Measurements from ENCODE around the gene DOCK2.
A peak's percentile ranks its signal among the peaks of the same experiment; 100 is the strongest.
"Not testable (repeated sequence)": the region's sequence is repeated elsewhere in the genome, so short reads cannot be mapped to it uniquely, and the experiment has no call there.

The DOCK2 gene

DNA sequence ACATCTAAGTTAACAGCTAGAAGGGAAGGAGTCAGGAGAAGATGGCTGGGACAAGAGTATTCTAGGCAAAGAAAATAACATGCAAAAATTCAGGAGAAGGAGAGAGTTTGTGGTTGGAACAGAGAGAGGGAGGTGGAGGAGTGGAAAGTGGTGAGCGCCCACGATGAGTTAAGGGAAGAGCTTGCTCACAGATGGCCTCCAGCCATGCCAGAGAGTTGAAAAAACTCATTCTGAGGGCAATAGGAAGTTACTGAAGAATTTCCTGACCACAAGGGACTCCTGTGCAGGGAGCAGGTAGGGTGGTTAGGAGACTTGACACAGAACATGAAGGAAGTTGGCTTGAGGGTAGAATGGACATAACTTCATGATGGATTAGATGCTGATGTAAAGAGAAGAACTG lies 159.7 kb downstream of the DOCK2 start:
- DNase-seq (ENCODE audit: low read depth), result no peak

DNA sequence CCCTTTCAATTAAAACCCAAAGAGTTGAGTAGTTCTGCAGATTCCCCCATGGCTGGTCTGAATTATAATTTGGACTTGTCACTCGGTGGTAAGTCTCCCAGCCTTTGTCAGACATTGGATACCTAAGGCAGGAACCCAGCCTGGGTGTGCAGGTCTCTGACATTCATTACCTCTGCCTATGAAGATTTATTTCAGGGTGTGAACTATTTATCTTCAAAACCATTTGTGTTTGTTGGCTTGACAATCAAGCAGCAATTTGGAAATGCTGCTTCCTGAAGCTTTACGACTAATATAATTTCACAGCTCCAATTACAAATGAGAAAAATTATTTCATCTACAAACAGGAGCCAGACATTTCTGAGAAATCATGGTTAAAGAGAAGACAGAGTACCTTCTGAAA lies 160.5 kb downstream of the DOCK2 start:
- DNase-seq (ENCODE audit: low read depth), result no peak

DNA sequence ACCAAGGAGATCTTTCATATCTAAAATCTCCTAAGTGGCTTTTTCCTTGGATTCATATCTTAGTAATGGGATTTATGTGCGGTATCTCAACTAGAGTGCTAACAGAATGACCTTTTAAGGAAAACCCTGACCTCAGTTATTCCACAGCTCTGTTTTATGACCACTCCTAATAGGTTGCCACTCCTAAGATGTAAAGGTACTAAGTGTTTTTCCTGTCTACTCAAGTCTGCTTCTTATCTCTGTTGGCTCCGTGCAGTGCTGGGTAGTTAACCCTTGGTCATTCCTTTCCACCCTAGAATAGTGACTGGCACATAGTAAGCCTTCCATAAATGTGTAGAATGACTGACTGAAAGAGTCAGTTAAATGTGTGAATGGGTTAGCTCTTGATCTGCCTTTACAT lies 161.4 kb downstream of the DOCK2 start:
- no peak for DNase-seq (ENCODE audit: low read depth)

DNA sequence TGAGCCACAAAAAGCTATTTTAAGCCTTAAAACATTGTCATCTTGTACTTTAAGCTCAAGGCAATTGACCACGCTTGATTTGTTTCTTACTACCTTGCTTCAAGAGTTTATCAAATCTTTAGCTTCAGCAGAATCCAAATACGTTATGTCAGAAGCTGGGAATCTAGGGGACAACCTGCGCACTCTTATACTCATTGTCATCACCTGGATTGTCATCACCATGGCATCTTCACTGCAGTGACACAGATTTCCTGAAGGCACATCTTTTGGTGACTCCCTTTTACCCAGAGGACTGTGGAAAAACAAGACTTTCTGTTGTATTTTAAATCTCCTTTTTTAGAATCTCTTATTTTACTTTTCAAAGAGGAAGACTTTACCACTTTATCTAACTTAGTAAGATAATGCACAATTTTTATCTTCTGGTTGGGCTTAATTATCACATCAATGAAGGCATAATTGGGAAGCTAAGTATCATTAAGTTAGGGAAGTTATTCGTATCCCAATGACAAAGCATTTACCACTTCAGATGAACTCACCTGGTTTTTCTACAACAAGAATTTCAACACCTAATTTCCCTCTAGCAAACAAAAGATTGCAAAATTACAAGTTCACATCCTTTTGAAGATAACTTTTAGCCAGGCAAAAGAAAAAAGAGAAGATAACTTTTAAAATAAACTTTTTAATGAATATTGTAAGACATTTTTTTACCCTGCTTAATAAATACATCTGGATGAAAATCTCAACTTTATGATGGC lies 162.0 kb downstream of the DOCK2 start:
- no peak for DNase-seq (ENCODE audit: low read depth)

DNA sequence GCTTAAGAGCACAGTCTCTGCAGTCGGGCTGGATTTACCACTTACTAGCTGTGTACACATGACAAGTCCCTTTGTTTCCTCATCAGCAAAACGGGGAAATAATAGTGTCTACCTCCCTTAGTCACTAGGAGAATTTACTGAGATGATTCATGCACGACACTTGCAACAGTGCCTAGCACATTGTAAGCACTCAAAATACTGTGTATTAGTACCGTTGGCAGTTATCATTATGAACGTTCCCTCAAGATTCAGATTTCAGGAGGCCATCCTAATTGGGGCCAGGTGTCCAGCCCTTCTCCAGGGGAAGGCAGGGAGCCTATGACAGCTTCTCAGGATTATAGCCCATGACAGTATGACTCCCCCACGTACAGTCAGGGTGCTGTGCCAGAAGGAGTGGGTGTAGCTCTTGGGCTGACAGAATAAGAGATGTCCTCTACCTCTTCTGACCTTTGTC lies 164.3 kb downstream of the DOCK2 start:
- no peak for DNase-seq (ENCODE audit: low read depth)

DNA sequence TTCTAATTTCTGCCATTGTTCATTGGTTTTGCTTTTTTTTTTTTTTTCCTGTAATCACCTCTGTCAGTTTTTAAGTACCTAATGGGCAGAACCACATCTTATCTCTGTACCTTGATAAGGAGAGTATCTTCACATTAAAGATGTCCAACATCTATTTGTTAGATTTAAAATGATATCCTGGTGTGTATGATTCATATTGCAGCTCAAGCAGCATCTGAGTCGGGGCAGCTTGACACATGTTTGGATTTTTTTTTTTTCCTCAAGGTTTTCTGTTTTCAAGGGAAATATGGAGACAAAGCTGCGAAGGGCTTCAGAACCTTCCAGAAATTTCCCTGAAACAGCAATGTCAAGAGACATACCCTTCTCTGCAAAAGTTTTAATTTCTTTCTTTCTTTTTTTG lies 164.7 kb downstream of the DOCK2 start:
- DNase-seq (ENCODE audit: low read depth), result no peak

DNA sequence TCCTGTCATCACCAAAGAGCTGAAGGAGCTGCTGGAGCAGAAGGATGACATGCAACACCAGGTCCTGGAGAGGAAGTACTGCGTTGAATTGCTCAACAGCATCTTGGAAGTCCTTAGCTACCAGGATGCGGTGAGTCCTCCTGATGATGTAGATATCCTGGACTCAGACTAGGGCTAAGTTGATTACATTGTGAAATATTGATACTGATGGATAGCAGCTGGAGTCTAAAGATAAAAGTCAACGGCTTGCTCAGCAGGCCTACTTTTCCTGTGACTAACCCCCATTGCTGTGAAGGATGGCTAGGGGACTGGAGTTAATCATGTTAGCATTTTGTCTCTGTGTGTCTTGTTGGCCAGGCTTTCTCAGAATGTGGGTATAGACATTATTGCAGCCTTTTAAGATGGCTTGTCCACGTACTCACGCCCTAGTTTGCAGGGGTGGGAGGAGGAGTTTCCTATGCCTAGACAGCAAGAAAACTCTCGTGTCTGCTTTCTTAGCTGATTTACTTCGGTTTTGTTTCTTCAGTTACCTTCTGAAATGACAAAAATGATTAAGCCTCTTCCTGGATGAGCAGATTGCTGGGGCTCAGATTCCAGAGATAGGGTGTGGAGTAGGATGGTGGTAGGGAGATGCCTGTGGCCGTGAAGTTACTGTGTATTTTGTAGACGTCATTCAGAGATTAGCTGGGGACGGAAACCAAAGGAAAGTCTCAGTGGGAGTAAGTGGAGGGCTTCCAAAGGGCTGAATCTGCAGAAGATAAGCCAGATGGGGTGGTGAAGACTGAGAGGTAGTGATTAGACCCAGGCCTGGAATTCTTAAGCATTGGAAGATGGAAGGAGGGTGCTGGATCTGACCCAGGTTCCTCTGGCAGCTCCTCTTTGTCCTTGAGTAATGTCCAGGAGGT lies 166.3 kb downstream of the DOCK2 start:
- DNase-seq (ENCODE audit: low read depth), result no peak

DNA sequence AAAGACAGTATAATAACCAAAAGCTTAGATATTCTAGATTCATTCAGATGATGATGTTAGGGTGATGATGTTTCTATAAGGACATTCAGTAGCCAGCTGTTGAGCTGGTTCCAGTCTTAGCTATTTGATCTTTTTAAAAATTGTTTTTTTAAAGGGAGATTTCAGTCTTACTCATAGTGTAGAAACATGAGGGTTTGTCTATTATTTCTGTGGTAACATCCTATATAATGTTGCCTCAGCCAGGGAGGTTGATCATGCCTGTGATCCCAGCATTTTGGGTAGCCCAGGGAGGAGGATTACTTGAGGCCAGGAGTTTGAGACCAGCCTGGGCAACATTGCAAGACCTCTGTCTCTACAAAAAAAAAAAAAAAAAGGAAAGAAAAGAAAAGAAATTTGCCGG lies 167.8 kb downstream of the DOCK2 start:
- no peak for DNase-seq (ENCODE audit: low read depth)

DNA sequence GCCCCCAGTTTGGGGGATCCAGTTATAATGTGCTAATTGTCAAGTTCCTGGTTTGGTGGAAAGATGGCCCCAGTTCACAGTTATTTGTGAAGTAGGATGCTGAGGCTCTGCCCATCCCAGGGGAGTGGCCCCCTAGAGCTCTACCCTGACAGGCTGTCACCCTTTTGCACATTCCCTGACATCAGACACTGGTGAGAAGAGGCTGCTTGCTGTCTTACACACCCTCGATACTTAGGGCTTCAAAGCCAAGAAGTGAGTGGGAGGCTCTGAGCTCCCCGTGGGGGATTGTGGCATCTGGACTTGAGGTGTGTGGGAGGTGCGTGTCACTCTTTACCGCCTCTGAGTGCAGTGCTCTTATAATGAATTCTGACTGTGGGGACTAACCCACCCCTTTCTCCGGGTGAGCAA lies 168.5 kb downstream of the DOCK2 start:
- peak; percentile 26 for DNase-seq (ENCODE audit: low read depth)

DNA sequence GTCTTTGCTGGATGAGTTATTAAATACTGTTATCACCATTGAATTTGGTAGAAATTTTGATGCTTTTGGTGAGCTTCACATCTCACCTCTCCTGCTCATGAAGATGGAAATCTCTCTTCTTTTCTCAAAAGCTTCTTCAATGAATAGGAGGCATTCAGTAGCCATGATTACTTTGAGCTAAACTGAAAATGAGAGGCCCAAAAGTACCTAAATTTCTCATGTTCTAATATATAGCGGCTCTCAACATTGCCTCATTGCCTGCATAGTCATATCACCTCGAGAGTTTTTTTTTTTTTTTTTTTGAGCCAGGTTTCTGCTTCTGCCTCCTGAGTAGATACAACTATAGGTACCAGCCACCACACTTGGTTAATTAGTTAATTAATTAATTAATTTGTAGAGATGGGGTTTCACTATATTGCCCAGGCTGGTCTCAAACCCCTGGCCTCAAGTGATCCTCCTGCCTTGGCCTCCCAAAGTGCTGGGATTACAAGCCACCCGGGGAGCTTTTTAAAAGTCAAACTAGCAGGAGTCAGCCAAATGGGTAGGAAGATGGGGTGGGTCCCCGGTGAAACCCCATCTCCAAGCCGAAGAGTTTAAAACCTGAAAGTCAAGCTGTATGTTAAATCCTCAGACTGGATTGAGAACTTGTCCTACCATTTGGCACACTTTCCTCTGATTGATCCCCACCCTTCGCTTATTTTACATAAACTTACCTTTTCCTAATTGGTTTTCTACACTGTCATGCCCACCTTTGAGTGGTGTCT lies 169.0 kb downstream of the DOCK2 start:
- DNase-seq (ENCODE audit: low read depth), result no peak

DNA sequence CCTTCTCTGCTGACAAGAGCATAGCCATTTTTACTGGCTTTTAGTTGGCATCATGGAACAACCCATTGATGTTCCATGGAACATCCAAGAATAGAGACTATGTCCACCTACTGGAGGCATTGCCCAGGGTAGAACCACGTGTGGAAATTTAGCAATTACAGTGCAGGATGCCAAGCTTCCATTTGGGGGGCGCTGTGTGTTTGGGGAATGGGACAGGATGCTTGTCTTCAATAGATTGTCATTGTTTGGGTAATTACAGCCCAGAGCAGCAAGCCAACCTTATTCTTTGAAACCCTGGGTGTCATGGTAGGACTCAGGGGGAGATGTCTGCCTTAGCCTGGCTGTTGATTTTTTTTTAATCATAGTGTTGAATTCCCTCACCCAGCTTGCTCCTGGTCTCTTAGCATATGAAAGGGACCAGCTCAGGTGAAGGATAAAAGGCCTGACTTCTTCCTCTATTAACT lies 171.1 kb downstream of the DOCK2 start:
- DNase-seq (ENCODE audit: low read depth), result no peak

DNA sequence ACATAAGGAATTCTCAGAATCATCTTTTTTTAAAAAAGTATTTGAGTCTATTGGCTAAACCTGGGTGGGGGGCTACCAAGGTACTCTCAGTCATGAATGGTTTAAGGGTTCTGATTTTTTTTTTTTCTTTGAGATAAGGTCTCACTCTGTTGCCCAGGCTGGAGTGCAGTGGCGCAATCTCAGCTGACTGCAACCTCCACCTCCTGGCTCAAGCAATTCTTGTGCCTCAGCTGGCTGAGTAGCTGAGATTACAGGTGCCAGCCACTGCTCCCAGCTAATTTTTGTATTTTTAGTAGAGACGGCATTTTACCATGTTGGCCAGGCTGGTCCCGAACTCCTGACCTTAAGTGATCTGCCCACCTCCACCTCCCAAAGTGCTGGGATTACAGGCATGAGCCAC lies 171.8 kb downstream of the DOCK2 start:
- DNase-seq (ENCODE audit: low read depth), result not testable (repeated sequence)

DNA sequence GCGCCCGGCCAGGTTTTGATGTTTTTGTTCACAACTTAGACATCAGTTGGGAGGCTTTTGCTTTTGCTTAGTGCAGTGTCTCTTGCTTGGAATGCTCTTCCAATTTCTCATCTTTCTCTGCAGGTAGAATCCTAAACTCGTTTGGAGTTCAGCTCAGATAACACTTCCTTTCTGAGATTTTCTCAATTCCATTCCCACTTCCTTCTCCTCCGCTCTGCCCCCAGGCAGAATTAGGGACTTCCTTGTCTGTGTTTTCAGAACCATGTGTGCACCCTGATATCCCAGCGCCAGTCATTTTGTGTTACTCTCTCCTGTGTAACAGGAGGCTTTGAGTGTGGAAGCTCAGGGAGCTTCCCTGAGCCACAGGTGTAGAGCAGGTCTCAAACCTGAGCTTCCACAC lies 172.2 kb downstream of the DOCK2 start:
- DNase-seq (ENCODE audit: low read depth), result no peak

DNA sequence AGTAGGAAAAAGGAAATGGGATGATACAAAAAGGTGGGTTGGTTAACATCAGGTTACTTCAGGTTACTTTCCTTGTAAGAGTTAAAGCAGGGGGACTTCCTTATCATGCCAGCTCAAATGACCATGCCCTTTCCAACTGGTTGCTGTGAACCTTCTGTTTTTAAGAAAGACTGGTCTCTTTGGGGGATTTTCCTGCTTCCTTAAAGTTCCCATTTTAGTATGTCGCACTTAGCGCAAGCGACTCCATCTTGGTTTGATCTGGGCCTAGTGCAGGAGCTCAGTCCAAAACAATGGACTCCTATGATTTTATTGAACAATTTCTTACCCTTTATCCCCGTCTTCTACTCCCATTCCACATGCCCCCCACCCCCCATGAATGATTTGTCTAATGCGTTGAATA lies 173.4 kb downstream of the DOCK2 start:
- DNase-seq (ENCODE audit: low read depth), result no peak

DNA sequence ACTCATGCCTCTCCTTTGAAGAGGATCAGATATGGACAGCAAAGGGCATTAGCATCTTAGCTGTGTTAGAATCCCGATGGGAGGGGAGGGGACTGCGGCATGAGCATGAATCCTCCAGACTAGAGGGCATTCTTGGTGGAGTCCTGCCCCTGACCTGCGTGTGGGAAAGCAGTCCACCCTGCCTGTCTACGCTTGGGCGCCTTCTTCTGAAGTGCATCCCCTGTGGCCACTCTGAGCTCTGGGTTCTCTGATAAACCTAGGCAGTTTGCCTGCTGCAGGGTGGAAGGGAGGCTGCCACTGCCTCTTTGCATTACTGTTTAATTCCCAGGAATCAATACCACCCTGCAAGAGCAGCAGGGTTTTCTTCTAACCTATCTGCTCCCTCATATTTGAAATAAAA lies 173.9 kb downstream of the DOCK2 start:
- no peak for DNase-seq (ENCODE audit: low read depth)

DNA sequence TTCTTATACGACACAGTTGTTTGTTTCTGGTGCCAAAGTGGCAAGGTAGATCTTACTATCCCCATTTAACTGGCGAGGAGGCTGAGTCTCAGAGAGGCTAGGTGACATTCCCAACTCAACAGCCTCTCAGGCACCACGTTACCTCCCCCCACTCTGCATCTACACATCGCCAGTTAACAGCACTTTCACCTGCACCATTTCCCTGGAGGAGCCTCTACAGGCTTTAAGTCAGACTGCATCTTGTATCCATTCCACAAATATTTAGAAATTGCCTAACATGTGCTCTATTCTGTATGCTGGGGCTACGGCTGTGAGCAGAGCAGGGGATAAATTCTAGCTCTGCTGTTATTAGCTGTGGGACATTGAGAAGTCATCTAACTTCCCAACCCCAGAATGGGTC lies 174.6 kb downstream of the DOCK2 start:
- no peak for DNase-seq (ENCODE audit: low read depth)

DNA sequence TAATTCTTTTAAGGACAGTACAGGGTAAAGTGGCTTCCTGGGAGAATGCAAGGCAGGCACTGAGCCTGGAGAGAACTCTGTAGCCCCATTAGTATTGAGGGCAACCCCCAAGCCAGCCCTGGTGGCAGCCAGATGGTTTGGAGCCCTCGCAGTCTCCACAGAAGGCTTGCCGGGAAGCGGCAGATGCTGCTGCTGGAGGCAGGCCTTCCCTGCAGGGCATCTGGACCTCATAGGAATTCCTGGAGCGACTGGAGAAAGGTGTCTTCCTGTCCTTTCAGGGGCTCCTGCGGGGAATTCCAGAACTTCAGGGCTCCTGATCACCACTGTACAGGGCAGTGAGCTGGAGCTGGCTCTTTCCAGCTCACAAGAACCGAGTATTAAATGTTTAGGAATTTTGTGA lies 175.7 kb downstream of the DOCK2 start:
- no peak for DNase-seq (ENCODE audit: low read depth)

DNA sequence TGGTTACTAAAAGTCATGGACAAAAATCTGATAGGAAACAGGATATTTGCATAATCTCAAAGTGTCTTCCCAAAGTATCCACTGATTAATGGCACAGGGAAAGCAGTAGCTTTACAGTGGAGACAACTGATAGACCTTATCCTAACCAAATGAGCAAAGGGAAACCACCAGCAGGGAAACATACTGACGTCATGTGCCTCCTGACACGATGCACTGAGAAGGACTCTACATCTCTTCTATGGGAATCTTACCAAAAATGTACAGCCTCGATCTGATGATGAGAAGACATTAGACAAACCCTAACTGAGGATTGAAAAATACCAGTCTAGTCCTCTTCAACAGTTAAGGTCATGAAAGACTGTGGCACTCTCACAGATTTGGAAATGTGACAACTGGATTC lies 177.0 kb downstream of the DOCK2 start:
- no peak for DNase-seq (ENCODE audit: low read depth)

DNA sequence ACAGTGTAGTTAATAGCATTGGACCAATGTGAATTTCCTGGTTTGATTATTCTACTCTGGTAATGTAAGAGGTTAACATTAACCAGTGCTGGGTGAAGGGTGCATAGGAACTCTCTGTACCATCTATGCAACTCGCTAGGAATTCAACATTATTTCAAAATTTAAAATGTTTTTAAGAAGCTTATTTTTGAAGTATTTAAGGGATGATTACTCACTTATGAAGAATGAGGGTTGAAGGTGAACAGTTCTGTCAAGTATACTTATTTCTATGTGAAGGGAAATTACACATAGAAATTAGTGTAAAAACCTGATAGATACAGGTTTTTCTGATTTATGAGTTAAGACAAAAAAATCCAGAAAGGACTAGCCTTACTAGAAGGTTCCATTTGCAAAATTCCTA lies 177.4 kb downstream of the DOCK2 start:
- no peak for DNase-seq (ENCODE audit: low read depth)

DNA sequence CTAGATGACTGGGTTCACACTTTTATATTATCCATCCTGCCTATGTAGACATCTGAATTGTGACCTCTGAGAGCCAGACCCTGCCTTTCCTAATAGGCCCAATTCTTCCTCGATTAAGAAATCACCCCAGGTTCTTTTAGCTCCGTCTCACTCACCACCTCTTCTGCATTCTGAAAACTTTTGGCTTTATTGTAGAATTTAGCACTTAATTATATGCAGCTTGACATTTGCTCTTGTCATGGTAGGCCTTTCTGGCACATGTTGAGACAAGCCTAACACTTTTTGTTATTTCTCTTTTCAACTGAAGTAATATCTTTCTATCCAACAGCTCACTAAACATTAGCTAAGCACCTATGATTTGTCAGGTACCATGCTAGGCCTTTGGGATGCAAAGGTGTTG lies 180.0 kb downstream of the DOCK2 start:
- no peak for DNase-seq (ENCODE audit: low read depth)

DNA sequence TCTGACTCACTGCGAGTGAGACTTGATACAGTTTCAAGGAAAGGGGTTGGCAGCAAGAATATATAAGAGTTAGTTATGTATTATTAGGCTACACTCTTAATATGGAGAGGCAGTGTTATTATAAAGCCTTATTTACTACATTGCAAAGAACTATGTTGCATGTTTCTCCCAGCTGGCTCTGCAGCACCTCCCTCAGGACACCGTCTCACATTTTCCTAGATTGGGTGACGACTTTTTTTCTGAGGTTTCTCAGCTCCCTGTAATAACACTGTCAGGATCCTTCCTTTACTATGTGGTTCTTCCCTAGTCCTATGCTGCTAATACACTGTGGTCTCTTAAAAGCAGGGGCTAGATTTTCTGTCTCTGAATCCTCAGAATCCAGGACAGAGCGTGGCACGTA lies 189.5 kb downstream of the DOCK2 start:
- DNase-seq (ENCODE audit: low read depth), result no peak

DNA sequence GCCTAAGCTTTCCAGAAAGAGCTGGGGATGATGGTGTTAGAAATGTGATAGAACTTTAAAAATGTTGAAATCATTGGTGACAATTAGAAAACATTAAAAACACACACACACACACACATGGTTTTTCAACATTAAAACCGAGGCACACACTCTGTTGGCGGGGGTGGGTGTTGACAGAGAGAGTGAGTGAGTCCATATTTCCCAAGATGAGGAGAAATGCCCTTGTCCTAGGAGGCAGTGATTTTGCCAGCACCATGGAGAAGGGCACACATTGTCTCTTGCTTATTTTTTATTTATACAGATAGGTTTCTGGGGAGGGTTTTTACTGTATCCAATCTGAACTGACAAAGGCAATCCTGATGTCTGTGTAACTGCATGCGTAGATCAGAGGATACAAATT lies 190.7 kb downstream of the DOCK2 start:
- no peak for DNase-seq (ENCODE audit: low read depth)

DNA sequence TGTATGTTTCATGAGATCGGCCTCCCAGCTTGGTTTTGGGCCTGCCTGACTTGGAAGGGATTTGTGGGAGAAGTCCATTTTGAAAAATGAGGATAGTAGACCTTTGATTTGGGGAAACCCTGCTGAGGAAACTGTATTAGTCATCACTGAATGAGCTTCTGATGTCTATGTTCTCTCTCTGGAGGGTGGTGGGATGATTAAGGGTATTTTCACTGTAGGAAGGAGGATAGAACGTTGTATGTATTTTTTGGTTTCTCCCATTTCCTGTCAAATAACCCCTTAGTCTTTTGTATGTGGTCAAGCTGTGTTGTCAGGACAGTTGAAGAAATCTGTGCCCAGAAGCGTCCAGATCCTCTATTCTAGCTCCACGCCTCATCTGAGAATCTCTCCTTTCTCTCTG lies 191.3 kb downstream of the DOCK2 start:
- no peak for DNase-seq (ENCODE audit: low read depth)

Measured in stimulated activated CD8-positive, alpha-beta memory T cell treated with anti-CD3 and anti-CD28 coated beads, Interleukin-7, amount 100 ng/mL, for 24 hours (primary cell).